ENCODE results near the gene ARHGAP10.

- TF ChIP-seq CTCF (IDR thresholded peaks at IDR 0.05), result no peak
- no peak for TF ChIP-seq POLR2AphosphoS5 (IDR thresholded peaks at IDR 0.05)
Observed at GRCh38 chr4:148110169-148110568, 378.3 kb downstream of the ARHGAP10 start.

Data from prostate gland (tissue), 2 donors.